Measurements from ENCODE around the gene KL.

The KL gene

DNA sequence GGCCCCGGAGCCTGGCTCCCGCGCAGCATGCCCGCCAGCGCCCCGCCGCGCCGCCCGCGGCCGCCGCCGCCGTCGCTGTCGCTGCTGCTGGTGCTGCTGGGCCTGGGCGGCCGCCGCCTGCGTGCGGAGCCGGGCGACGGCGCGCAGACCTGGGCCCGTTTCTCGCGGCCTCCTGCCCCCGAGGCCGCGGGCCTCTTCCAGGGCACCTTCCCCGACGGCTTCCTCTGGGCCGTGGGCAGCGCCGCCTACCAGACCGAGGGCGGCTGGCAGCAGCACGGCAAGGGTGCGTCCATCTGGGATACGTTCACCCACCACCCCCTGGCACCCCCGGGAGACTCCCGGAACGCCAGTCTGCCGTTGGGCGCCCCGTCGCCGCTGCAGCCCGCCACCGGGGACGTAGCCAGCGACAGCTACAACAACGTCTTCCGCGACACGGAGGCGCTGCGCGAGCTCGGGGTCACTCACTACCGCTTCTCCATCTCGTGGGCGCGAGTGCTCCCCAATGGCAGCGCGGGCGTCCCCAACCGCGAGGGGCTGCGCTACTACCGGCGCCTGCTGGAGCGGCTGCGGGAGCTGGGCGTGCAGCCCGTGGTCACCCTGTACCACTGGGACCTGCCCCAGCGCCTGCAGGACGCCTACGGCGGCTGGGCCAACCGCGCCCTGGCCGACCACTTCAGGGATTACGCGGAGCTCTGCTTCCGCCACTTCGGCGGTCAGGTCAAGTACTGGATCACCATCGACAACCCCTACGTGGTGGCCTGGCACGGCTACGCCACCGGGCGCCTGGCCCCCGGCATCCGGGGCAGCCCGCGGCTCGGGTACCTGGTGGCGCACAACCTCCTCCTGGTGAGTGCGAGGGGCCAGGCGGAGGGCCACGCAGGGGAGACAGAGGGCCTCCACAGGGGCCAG lies at the start of gene KL:
KL (plus strand) TSS at position 10 of the 909 bp plus-strand sequence; CDS start at position 28, 18 bp downstream.
- H3K9me3 ChIP-seq (ENCODE audit: low read length): peaks cover 24% of the 10 kb centered on the region
- no peak within 1 kb of the TSS for H2AFZ ChIP-seq (ENCODE audit: low read depth, low read length)
- peaks cover 36% of the 10 kb centered on the region for H3K27me3 ChIP-seq (ENCODE audit: insufficient read depth, low read length)
- no peaks in the 10 kb centered on the region for H3K4me1 ChIP-seq (ENCODE audit: insufficient read depth, low read length)
- H3K36me3 ChIP-seq (ENCODE audit: insufficient read depth, low read length): no peaks in the 10 kb centered on the region
- peak within 1 kb of the TSS; percentile 16 for H3K4me3 ChIP-seq (ENCODE audit: low read length)

DNA sequence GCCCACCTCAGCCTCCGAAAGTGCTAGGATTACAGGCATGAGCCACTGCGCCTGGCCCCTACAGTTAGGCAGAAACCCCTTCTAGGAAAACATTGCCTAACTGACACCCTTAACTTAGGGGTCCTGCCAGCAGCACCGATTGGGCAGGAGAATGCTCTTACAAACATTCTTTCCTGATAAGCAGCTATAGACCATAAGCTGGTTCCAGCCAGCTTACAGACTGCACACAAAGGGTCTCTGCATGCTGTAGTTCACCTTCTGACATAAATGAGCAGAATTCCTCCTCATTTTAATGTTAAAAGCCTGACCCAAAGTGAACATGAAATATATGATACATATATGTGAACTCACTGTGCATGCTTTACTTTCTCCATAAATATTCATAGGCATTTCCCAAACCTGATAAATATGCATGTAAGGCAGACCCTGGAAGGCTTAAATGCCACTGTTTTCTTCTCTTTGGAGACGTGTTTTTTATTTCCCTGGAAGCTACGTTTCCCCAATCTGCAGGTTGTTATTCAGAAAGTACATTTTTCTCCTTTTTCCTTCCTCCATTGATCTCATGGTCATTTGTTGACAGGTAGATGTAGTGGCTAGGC lies 48.5 kb upstream of the KL start:
- no peak overlapping the region for H3K4me3 ChIP-seq (ENCODE audit: low read length)
- H3K9me3 ChIP-seq (ENCODE audit: low read length): no peaks in the 10 kb centered on the region

DNA sequence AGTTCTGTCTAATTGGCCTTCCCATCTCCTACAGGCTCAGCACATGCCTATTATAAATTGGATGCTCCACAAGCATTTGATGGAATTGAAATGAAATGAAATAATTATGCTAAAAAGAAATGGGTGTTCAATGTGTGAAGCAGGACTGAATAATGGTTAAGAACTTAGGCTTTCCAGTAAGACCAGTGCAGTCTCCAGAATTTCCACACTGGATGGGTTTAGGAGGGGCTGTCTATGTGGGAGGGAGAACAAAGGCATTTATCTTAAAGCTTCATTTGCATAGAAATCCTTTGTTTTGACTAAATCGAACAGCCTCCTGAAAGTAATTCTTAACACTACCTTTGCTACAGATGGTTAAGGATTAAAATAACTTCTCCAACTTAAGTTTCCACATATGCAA lies 47.9 kb upstream of the KL start:
- H2AFZ ChIP-seq (ENCODE audit: low read depth, low read length): peak overlapping the region; percentile 41
- no peak overlapping the region for H3K4me3 ChIP-seq (ENCODE audit: low read length)
- H3K9me3 ChIP-seq (ENCODE audit: low read length): no peaks in the 10 kb centered on the region
- no peaks in the 10 kb centered on the region for H3K36me3 ChIP-seq (ENCODE audit: insufficient read depth, low read length)
- no peaks in the 10 kb centered on the region for H3K27me3 ChIP-seq (ENCODE audit: insufficient read depth, low read length)
- peaks cover 10% of the 10 kb centered on the region for H3K4me1 ChIP-seq (ENCODE audit: insufficient read depth, low read length)

More for the DNA sequence above, 48.5 kb upstream of the KL start:
- no peaks in the 10 kb centered on the region for H3K27me3 ChIP-seq (ENCODE audit: insufficient read depth, low read length)
- peak overlapping the region; percentile 41 for H2AFZ ChIP-seq (ENCODE audit: low read depth, low read length)
- no peaks in the 10 kb centered on the region for H3K36me3 ChIP-seq (ENCODE audit: insufficient read depth, low read length)
- peaks cover 10% of the 10 kb centered on the region for H3K4me1 ChIP-seq (ENCODE audit: insufficient read depth, low read length)

DNA sequence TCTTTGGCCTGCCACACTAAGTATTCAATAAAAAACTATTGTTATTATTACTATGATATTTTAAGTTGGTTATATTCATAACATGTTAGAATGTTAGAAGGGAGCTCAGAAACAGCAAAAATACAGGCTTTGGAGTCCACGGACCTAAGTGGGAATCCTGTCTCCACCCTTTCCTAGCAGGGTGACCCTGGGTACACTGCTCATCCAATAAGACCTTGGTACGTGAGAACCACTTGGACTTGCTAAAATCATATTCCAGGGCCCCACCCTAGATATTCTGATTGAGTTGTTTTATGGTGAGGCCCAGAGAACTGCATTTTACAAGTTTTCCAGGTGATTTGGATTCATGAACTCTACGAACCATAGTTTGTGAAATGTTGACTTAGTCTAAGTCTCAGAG lies 47.4 kb upstream of the KL start:
- no peak overlapping the region for H2AFZ ChIP-seq (ENCODE audit: low read depth, low read length)
- no peaks in the 10 kb centered on the region for H3K9me3 ChIP-seq (ENCODE audit: low read length)
- no peaks in the 10 kb centered on the region for H3K36me3 ChIP-seq (ENCODE audit: insufficient read depth, low read length)
- peaks cover 10% of the 10 kb centered on the region for H3K4me1 ChIP-seq (ENCODE audit: insufficient read depth, low read length)
- H3K27me3 ChIP-seq (ENCODE audit: insufficient read depth, low read length): no peaks in the 10 kb centered on the region
- H3K4me3 ChIP-seq (ENCODE audit: low read length): no peak overlapping the region

DNA sequence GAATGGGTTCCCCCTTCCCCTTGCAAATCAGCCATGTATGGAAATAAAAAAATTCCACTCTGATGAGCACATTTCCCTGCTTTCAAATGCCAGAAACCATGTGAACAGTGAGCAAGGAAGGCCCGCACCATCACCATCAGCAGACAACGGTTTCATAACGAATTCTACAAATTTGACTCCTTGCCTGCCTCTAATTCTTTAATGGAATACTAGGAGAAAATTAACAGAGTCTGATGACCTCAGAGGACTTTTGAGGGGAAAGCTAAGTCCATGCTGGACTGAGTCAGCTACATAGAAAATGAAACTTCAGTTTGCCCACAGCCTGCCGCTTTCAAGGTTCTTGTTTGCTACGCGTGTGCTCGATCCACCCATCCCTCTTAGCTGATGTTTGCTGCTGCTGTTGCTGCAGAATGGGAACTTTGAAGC lies 46.7 kb upstream of the KL start:
- Histone ChIP-seq H3K9me3 (ENCODE audit: low read length) (no peaks in the 10 kb centered on the region), H2AFZ (ENCODE audit: low read depth, low read length) (no peak overlapping the region), H3K27me3 (ENCODE audit: insufficient read depth, low read length) (no peaks in the 10 kb centered on the region), H3K36me3 (ENCODE audit: insufficient read depth, low read length) (no peaks in the 10 kb centered on the region), H3K4me1 (ENCODE audit: insufficient read depth, low read length) (peaks cover 10% of the 10 kb centered on the region), H3K4me3 (ENCODE audit: low read length) (no peak overlapping the region)

DNA sequence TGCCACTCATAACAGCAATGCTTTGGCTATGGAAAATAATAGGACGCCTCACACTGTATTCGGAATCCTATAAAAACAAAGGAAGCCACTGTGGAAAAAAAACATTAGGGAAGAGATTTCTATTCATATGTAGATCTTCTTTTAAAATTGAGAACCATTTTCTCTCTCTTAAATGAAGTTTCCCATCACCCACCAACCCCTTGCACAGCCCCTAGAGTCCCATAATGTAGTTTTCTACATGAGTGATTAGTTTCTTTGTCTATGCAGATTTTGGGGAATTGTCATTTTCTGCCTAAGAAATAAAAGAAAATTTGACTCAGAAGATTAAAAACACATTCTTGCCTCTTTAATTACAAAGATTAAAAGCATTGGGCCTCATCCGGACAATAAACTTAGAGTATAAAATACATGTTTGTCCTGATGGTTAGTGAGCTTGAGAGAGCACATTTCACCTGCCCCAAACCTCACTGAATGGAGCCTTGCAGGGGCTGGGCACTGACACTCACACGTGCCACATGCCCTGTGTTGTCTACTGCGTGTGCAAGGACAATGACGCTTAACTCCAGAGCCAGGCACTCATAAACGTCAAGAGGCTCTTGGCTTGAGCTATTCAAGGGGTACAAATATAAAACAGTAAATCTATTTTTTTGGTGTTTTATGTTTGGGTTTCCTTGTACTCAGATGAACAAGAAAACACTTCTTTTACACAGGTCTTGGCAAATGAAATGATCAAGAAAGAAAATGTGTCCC lies 40.0 kb upstream of the KL start:
- Histone ChIP-seq H3K4me3 (ENCODE audit: low read length) (no peak overlapping the region), H3K36me3 (ENCODE audit: insufficient read depth, low read length) (no peaks in the 10 kb centered on the region), H3K9me3 (ENCODE audit: low read length) (no peaks in the 10 kb centered on the region)

DNA sequence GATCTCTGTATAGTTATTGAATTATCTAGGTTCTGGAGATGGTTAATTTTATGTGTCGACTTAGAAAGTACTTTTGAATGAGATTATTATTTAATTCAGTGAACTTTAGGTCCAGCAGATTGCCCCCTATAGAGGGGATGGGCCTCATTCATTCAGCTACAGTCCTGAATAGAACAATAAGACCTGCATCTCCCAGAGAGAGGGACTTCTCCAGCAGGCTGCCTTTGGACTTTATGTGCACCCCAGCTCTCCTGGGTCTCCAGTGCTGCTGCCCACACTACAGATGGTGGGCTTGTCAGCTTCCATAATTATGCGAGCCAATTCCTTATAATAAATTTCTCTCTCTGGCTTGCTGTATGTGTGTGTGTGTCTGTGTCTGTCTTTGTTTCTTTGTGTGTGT lies 39.3 kb upstream of the KL start:
- Histone ChIP-seq H3K9me3 (ENCODE audit: low read length) (no peaks in the 10 kb centered on the region), H3K4me3 (ENCODE audit: low read length) (no peak overlapping the region), H3K27me3 (ENCODE audit: insufficient read depth, low read length) (no peaks in the 10 kb centered on the region), H3K36me3 (ENCODE audit: insufficient read depth, low read length) (no peaks in the 10 kb centered on the region), H2AFZ (ENCODE audit: low read depth, low read length) (no peak overlapping the region), H3K4me1 (ENCODE audit: insufficient read depth, low read length) (peaks cover 27% of the 10 kb centered on the region)

More for the DNA sequence above, 40.0 kb upstream of the KL start:
- no peaks in the 10 kb centered on the region for H3K27me3 ChIP-seq (ENCODE audit: insufficient read depth, low read length)
- peak overlapping the region; percentile 4 for H2AFZ ChIP-seq (ENCODE audit: low read depth, low read length)
- peaks cover 27% of the 10 kb centered on the region for H3K4me1 ChIP-seq (ENCODE audit: insufficient read depth, low read length)

DNA sequence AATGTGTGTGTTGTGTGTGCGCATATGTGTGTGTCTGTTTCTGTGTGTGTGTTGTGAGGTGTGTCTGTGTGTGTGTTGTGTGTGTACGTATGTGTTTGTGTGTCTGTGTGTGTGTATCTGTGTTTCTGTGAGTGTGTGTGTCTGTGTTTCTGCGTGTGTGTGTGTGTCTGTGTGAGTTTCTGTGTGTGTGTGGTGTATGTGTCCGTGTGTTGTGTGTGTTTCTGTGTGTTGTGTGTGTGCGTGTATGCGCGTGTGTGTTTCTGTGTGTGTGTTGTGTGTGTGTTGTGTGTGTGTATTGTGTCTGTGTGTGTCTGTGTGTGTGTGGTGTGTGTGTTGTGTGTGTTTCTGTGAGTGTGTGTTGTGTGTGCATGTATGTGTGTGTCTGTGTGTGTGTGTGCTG lies 38.9 kb upstream of the KL start:
- H2AFZ ChIP-seq (ENCODE audit: low read depth, low read length): no peak overlapping the region
- H3K9me3 ChIP-seq (ENCODE audit: low read length): no peaks in the 10 kb centered on the region
- peaks cover 27% of the 10 kb centered on the region for H3K4me1 ChIP-seq (ENCODE audit: insufficient read depth, low read length)

DNA sequence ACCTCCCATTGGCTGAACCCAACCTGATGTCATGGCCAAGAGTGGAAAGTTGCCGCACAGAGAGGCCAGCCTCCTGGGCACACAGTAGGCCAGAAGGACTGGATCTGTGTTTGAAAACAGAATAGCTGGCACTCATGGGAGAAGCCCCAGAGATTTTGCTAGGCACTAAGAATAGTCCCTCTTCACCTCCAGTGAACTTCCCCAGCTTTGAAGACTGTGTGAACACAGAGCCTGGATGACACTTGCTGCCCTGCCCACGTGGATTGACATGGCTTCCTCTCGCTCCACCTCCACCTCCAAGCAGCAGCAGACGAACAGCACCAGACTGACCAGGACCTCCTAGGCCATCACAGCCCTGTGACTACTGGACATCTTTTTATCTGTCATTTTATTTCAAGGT lies 37.9 kb upstream of the KL start:
- H3K4me3 ChIP-seq (ENCODE audit: low read length): no peak overlapping the region
- H3K4me1 ChIP-seq (ENCODE audit: insufficient read depth, low read length): peaks cover 27% of the 10 kb centered on the region
- no peaks in the 10 kb centered on the region for H3K9me3 ChIP-seq (ENCODE audit: low read length)
- H3K27me3 ChIP-seq (ENCODE audit: insufficient read depth, low read length): no peaks in the 10 kb centered on the region
- H3K36me3 ChIP-seq (ENCODE audit: insufficient read depth, low read length): no peaks in the 10 kb centered on the region
- H2AFZ ChIP-seq (ENCODE audit: low read depth, low read length): no peak overlapping the region

More for the DNA sequence above, 38.9 kb upstream of the KL start:
- Histone ChIP-seq H3K4me3 (ENCODE audit: low read length) (no peak overlapping the region), H3K27me3 (ENCODE audit: insufficient read depth, low read length) (no peaks in the 10 kb centered on the region), H3K36me3 (ENCODE audit: insufficient read depth, low read length) (no peaks in the 10 kb centered on the region)

DNA sequence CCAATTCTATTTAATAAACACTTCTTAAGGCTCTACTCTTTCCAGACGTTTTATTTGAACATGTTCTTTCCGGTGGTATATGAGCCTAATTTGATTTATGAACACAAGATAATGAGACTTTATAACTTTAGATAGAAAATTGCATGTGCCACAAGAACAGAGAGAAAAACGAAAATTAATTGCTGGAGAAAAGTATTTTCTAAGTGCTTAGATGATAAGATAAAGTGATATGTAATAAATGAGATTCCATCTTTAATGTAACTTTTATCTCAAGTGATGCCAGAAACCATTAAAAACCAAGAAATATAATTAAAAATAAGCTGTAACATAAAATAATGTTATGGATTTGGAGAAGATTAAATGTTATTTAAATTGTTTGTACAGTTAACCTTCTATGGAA lies 33.2 kb upstream of the KL start:
- no peaks in the 10 kb centered on the region for H3K27me3 ChIP-seq (ENCODE audit: insufficient read depth, low read length)
- no peak overlapping the region for H2AFZ ChIP-seq (ENCODE audit: low read depth, low read length)
- H3K4me3 ChIP-seq (ENCODE audit: low read length): no peak overlapping the region
- no peaks in the 10 kb centered on the region for H3K36me3 ChIP-seq (ENCODE audit: insufficient read depth, low read length)
- H3K9me3 ChIP-seq (ENCODE audit: low read length): peaks cover 2% of the 10 kb centered on the region
- H3K4me1 ChIP-seq (ENCODE audit: insufficient read depth, low read length): peaks cover 7% of the 10 kb centered on the region

DNA sequence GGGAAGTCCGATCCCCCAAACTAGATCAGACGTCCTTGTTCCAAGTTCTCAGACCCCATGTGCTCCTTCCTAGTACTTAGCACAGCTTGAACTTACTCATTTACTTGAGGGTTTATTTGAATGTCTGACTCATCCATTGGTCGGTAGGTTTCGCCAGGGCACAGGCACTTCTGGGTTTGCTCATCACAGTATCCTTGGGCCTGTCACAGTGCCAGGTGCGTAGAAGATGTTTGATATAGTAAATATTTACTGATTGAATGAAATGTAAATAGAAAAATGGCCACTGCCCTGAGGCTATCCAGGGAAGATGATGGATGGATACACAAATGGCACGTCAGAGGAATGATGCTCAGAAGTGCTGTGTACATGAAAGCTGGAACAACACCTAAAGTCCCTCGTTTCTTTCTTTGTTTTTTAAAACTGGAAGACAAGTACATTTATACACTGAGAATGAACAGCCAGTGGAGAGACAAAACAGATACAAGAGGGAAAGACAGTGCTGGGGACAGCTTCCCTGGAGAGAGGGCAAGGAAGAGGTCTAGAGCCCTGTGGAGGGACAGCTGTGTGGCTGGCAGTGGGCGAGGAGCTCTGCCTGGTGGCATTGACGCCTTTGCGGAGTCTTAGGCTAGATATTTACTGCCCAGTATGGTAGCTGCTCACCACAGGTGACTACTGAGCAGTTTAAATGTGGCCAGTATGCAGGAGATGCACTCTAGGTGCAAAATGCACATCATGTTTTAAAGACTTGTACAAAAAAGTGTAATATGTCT lies 31.2 kb upstream of the KL start:
- no peak overlapping the region for H2AFZ ChIP-seq (ENCODE audit: low read depth, low read length)

DNA sequence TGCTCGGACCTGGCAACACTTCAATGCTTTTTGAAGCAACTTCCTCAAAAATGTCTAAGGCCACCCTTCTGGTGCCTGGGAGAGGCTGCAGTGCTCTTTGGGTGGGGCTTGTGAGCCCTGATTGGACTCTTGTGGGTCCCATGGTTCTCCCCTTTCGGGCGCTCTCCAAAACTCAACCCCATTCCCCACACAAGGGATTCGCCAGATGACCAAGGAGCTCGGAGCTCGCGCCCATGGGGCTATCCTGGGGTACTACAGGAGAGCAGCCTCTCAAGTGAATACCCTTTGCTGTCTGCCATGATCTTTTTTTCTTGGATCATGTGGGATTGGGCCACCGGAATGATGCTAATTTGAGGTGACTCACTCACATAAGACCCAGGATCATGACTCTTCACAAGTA lies 29.7 kb upstream of the KL start:
- Histone ChIP-seq H3K4me3 (ENCODE audit: low read length) (no peak overlapping the region), H3K27me3 (ENCODE audit: insufficient read depth, low read length) (no peaks in the 10 kb centered on the region), H3K4me1 (ENCODE audit: insufficient read depth, low read length) (no peaks in the 10 kb centered on the region), H3K36me3 (ENCODE audit: insufficient read depth, low read length) (no peaks in the 10 kb centered on the region), H2AFZ (ENCODE audit: low read depth, low read length) (no peak overlapping the region), H3K9me3 (ENCODE audit: low read length) (peaks cover 2% of the 10 kb centered on the region)

More for the DNA sequence above, 31.2 kb upstream of the KL start:
- no peaks in the 10 kb centered on the region for H3K4me1 ChIP-seq (ENCODE audit: insufficient read depth, low read length)
- no peaks in the 10 kb centered on the region for H3K36me3 ChIP-seq (ENCODE audit: insufficient read depth, low read length)
- H3K9me3 ChIP-seq (ENCODE audit: low read length): peaks cover 2% of the 10 kb centered on the region
- H3K27me3 ChIP-seq (ENCODE audit: insufficient read depth, low read length): no peaks in the 10 kb centered on the region
- no peak overlapping the region for H3K4me3 ChIP-seq (ENCODE audit: low read length)
